Heart left ventricle (tissue), 13 donors: ENCODE results near the gene LPIN1.

Experiments used
- POLR2A ChIP-seq, 2 donors: fragments of 450-650 bp; IDR thresholded peaks; one replicate each; pipeline ENCODE4 v1.6.1; 2017; ENCODE audit warnings: antibody characterized with exemption in 2 of 2, mild to moderate bottlenecking in 2 of 2, moderate library complexity in 2 of 2
- TF ChIP-seq, protein P1 (sequence below), 12 donors: fragments of 200-600 bp; sonication (generic) in 4 of 12; IDR thresholded peaks; one replicate each; pipeline versions ENCODE4 v1.5.0 to v1.8.0; 2018 to 2022; ENCODE audit warnings: antibody characterized with exemption in 12 of 12, mild to moderate bottlenecking in 5 of 12
- donor health status: ischemic (EF 13 %, LVEDD 7.1; RV severe dilation, severe dysfunction).
- donor health status: DM: no; HTN: yes; CAD: no.
- donor health status: DM: no; HTN: no; CAD: no.
- donor health status: ischemic (EF 25% LVEDD 6.9; RV normal size, moderate dysfunction).
- donor health status: ischemic (EF 25% LVEDD 5.7; RV mildly dilated, moderate dysfunction).
- donor health status: ischemic (EF 35%, LVEDD 5.7; RV mildly dilated, moderate dysfunction).
- donor health status: nonischemic (EF 11% LVEDD 7.7; RV severe dilation, severe dysfunction).
- donor health status: DM: yes; HTN: yes; CAD: no.
- donor health status: PGD.
- donor health status: ischemic (EF 29% LVEDD 5.4; RV normal size, mild dysfunction).
- donor health status: nonischemic (EF 23%, LVEDD 6.1; RV moderate dilation, normal function).

DNA sequence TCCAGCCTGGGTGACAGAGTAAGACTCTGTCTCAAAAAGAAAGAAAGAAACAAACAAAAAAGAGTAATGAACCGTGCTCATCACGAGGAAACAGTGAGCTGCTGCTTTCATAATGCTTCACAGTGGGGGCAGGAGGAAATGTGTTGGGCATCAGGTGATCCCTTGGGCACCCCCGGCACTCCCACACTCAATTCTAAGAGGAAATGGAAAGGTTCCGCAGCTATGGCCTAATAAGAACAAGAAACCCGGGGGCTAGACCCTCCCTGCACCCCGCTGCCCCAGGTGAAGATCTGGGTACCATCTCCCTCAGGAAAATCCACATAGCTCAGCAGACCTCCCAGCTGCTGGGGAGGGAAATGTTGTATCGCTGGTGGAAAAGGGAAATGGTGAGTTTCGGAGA lies 118.9 kb downstream of the LPIN1 start:
- TF ChIP-seq, protein P1, sequence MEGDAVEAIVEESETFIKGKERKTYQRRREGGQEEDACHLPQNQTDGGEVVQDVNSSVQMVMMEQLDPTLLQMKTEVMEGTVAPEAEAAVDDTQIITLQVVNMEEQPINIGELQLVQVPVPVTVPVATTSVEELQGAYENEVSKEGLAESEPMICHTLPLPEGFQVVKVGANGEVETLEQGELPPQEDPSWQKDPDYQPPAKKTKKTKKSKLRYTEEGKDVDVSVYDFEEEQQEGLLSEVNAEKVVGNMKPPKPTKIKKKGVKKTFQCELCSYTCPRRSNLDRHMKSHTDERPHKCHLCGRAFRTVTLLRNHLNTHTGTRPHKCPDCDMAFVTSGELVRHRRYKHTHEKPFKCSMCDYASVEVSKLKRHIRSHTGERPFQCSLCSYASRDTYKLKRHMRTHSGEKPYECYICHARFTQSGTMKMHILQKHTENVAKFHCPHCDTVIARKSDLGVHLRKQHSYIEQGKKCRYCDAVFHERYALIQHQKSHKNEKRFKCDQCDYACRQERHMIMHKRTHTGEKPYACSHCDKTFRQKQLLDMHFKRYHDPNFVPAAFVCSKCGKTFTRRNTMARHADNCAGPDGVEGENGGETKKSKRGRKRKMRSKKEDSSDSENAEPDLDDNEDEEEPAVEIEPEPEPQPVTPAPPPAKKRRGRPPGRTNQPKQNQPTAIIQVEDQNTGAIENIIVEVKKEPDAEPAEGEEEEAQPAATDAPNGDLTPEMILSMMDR (IDR thresholded peaks at IDR 0.05): no peak
- TF ChIP-seq POLR2A (IDR thresholded peaks at IDR 0.05): no peak
